ENCODE results near the gene C9orf50. TPM values are rescaled to one million over a fixed set of nuclear protein-coding genes. Genes with fewer than 3 reads are reported as not detected.

C9orf50 gene
- total and polyA plus RNA-seq, 2 donors (not counting 3 experiments of a cell fraction or from before 2014, with no cell fraction given) = not detected

DNA sequence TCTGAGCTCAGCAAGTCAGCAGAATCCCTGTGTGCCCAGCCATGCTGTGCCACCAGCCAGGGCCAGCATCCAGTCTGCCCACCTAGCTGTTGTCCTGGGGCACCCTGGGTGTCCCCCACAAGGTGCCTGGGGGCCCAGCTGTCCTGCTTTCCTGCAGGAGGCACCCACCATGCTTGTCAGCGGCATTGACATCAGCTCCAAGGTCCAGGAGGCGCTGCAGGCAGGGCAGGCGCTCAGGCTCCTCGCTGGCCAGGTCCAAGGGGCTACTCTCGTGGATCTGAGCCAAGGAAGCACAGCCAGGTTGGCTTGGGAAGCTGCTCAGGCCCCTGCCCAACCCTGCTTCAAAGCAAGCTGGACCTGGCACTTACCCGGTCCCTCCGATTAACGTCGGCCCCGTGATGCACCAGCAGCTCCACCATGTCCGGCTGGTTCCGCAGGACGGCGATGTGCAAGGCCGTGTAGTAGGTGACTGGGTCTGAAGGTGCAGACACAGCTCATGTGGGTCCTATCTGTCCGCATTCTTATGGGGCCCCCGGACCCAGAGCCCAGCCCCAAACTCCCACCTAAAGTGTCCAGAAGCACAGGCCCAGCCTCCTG lies 18.2 kb upstream of the C9orf50 start:
- H3K27me3 ChIP-seq (ENCODE audit: control insufficient read depth in 2 of 2, insufficient read depth in 2 of 2, low read length in 2 of 2) = no peaks in the 10 kb centered on the region
- no peaks in the 10 kb centered on the region for H3K9me3 ChIP-seq (replicated peaks; ENCODE audit: control insufficient read depth, insufficient read depth, low read length)
- peaks cover 11 to 38% of the 10 kb centered on the region in 2 experiments for H3K36me3 ChIP-seq (ENCODE audit: control insufficient read depth in 2 of 2, extremely low read depth in 1 of 2, insufficient read depth in 2 of 2, low read length in 2 of 2)
- no peak overlapping the region for H2AFZ ChIP-seq (ENCODE audit: low read depth, low read length)
- H3K4me1 ChIP-seq (ENCODE audit: control insufficient read depth, extremely low read depth, insufficient read depth, low read length) = peaks cover 10% of the 10 kb centered on the region
- FAIRE-seq (no peak), DNase-seq (ENCODE audit: low read depth, low spot score) (no peak)
- intact Hi-C loops (cut with micrococcal nuclease) = no loop called here
- dilution Hi-C loops (cut with MboI; ENCODE audit: extremely low pct_ligation_motif_present, low sequenced_read_pairs) = no loop called here
- H3K79me2 ChIP-seq (ENCODE audit: control insufficient read depth, insufficient read depth, low read length) = peaks cover 24% of the 10 kb centered on the region
- H4K20me1 ChIP-seq (replicated peaks; ENCODE audit: control insufficient read depth, extremely low read depth, insufficient read depth, low read length) = no peaks in the 10 kb centered on the region
- no peak overlapping the region for H3K4me3 ChIP-seq (replicated peaks in 1 of 3; ENCODE audit: insufficient read depth in 1 of 3, low read depth in 1 of 3, low read length in 3 of 3)
- no peak overlapping the region for H3K9ac ChIP-seq (replicated peaks; ENCODE audit: extremely low read depth, insufficient read depth, low read length)
- ChIA-PET CTCF (interaction anchor here (1.0 to 4.7 kb wide), 7 partner anchors 12 to 508 kb away, joined by 3 to 27 read pairs (median 5); partner anchors contain the start of genes C9orf50 and NTMT1), POLR2A (no interaction called here)
- H3K4me2 ChIP-seq (ENCODE audit: insufficient read depth, low read length) = no peak overlapping the region
- H3K27ac ChIP-seq (ENCODE audit: insufficient read depth, low read depth, low read length) = no peak overlapping the region
- BruUV-seq (replicated peaks) = no TSS peak
- no peak for TF ChIP-seq POLR2AphosphoS5 (IDR thresholded peaks at IDR 0.05; ENCODE audit: insufficient read depth, low read depth, low read length)
- TF ChIP-seq, protein P1, sequence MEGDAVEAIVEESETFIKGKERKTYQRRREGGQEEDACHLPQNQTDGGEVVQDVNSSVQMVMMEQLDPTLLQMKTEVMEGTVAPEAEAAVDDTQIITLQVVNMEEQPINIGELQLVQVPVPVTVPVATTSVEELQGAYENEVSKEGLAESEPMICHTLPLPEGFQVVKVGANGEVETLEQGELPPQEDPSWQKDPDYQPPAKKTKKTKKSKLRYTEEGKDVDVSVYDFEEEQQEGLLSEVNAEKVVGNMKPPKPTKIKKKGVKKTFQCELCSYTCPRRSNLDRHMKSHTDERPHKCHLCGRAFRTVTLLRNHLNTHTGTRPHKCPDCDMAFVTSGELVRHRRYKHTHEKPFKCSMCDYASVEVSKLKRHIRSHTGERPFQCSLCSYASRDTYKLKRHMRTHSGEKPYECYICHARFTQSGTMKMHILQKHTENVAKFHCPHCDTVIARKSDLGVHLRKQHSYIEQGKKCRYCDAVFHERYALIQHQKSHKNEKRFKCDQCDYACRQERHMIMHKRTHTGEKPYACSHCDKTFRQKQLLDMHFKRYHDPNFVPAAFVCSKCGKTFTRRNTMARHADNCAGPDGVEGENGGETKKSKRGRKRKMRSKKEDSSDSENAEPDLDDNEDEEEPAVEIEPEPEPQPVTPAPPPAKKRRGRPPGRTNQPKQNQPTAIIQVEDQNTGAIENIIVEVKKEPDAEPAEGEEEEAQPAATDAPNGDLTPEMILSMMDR (IDR thresholded peaks at IDR 0.05; ENCODE audit: extremely low read depth in 1 of 2, insufficient read depth in 1 of 2, low read depth in 1 of 2, low read length in 2 of 2) = no peak
- TF ChIP-seq, protein P2, sequence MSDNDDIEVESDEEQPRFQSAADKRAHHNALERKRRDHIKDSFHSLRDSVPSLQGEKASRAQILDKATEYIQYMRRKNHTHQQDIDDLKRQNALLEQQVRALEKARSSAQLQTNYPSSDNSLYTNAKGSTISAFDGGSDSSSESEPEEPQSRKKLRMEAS (IDR thresholded peaks at IDR 0.05; ENCODE audit: insufficient read depth, insufficient read length) = no peak
- no peak for TF ChIP-seq MYC (IDR thresholded peaks at IDR 0.05; ENCODE audit: low read depth, low read length)
- TF ChIP-seq EZH2 (IDR thresholded peaks at IDR 0.05; ENCODE audit: borderline replicate concordance, low read depth, low read length, severe bottlenecking) = no peak
- TF ChIP-seq FOS (IDR thresholded peaks at IDR 0.05; ENCODE audit: borderline replicate concordance, insufficient read depth, low read length) = no peak
- no peak for TF ChIP-seq GATA2 (IDR thresholded peaks at IDR 0.05; ENCODE audit: insufficient read depth, insufficient read length, low read depth, low read length)
- TF ChIP-seq POLR2A (IDR thresholded peaks at IDR 0.05; ENCODE audit: low read depth, low read length) = no peak
- TF ChIP-seq JUN (IDR thresholded peaks at IDR 0.05; ENCODE audit: borderline replicate concordance, insufficient read depth, insufficient read length, low read depth) = no peak
- no peaks in the 10 kb centered on the region for H3K9me1 ChIP-seq (replicated peaks; ENCODE audit: control insufficient read depth, extremely low read depth, insufficient read depth, low read length)
